Raji (cell line): ENCODE results near the gene CITED4.

Experiments
- POLR2A ChIP-seq: IDR thresholded peaks from 2 replicates; pipeline ENCODE4 v1.6.1; 2011; ENCODE audit warnings: low read depth, low read length, control low read depth; ENCODE audit not compliant: insufficient read depth

The CITED4 gene

GRCh38 chr1:40817791-40818263 lies 44.3 kb downstream of the CITED4 start:
- no peak for TF ChIP-seq POLR2A

DNA sequence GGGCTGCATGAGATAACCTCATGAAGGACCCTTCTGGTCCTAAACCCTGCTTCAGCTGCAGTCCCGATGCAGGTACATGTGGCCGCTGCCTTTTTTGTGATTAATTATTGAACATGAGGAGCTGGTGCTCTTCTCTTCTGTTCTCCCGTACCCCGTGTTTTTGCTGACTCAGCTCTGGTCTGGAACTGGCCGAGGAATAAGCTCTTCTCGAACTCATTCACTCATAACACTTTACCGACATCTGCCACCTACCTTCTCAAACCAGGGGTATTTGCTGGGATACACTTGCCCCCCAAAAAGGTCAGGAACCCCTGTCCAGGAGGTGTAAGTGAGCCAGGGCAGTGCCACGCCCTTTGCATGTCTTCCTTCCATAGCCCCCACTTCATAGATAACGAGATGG lies 46.7 kb downstream of the CITED4 start:
- TF ChIP-seq POLR2A = no peak
